ENCODE data around the gene DUOXA1.

- TF ChIP-seq CTCF (conservative IDR thresholded peaks at IDR 0.05 in 1 of 2, IDR thresholded peaks at IDR 0.05 in 1 of 2; ENCODE audit: low read depth in 1 of 2, low read length in 2 of 2) (no peak), EZH2 (IDR thresholded peaks at IDR 0.05; ENCODE audit: low read length, missing control alignments) (peak; percentile 84)
Measured at GRCh38 chr15:45116482-45117307, 13.0 kb downstream of the DUOXA1 start.
